Keratinocyte (primary cell): ENCODE results near the gene MYB. TPM values are rescaled to one million over a fixed set of nuclear protein-coding genes. Genes with fewer than 3 reads are reported as not detected.

Experiments
- DNase-seq: peaks from one replicate; pipeline ENCODE4 v3.0.0-alpha.2; 2011; ENCODE audit warnings: low read depth, missing footprints, low spot score
- FAIRE-seq: peaks from 2 replicates; lab custom pipeline; 2011; peaks lifted over from hg19 to GRCh38; lab: Jason Lieb, UNC
- H2AFZ ChIP-seq: 2 replicates; pipeline ENCODE4 v1.6.0; 2012; ENCODE audit warnings: low read length, control low read depth, inconsistent platforms; ENCODE audit not compliant: control insufficient read depth
- H3K27ac ChIP-seq: 2 replicates; pipeline ENCODE4 v1.5.1; 2011; ENCODE audit warnings: low read length; ENCODE audit not compliant: control insufficient read depth, insufficient read depth
- H3K27me3 ChIP-seq: 3 replicates; pipeline ENCODE4 v1.6.0; 2011; ENCODE audit warnings: low read length; ENCODE audit not compliant: control insufficient read depth, insufficient read depth; ENCODE audit errors: extremely low read depth
- H3K36me3 ChIP-seq, 2 experiments: 2 replicates in 1 of 2; 3 replicates in 1 of 2; pipeline ENCODE4 v1.5.1; 2011; ENCODE audit warnings: low read length in 2 of 2, mild to moderate bottlenecking in 1 of 2; ENCODE audit not compliant: control insufficient read depth in 2 of 2, insufficient read depth in 2 of 2; ENCODE audit errors: extremely low read depth in 1 of 2
- H3K4me1 ChIP-seq: 3 replicates; pipeline ENCODE4 v1.5.1; 2011; ENCODE audit warnings: low read length; ENCODE audit not compliant: control insufficient read depth, insufficient read depth; ENCODE audit errors: extremely low read depth
- H3K4me2 ChIP-seq: 3 replicates; pipeline ENCODE4 v1.6.0; 2011; ENCODE audit warnings: low read depth, low read length; ENCODE audit not compliant: control insufficient read depth, insufficient read depth; ENCODE audit errors: extremely low read depth
- H3K4me3 ChIP-seq, 3 experiments: fragments of 200-600 bp in 1 of 3; sonication (generic) in 1 of 3; 2 replicates in 2 of 3; 3 replicates in 1 of 3; pipeline ENCODE4 v1.5.1; 2011 to 2016; ENCODE audit warnings: low read length in 3 of 3, mild to moderate bottlenecking in 3 of 3, control low read depth in 2 of 3, inconsistent platforms in 1 of 3, low read depth in 1 of 3, mixed read lengths in 1 of 3, mixed run types in 1 of 3, moderate library complexity in 1 of 3; ENCODE audit not compliant: control insufficient read depth in 2 of 3, insufficient read depth in 2 of 3; ENCODE audit errors: extremely low read depth in 1 of 3
- H3K79me2 ChIP-seq: 2 replicates; pipeline ENCODE4 v1.6.0; 2012; ENCODE audit warnings: low read length; ENCODE audit not compliant: control insufficient read depth, insufficient read depth
- H3K9ac ChIP-seq: 3 replicates; pipeline ENCODE4 v1.6.0; 2011; ENCODE audit warnings: low read length; ENCODE audit not compliant: control insufficient read depth, insufficient read depth; ENCODE audit errors: extremely low read depth
- H3K9me1 ChIP-seq: 3 replicates; pipeline ENCODE4 v1.6.0; 2011; ENCODE audit warnings: low read length; ENCODE audit not compliant: control insufficient read depth, insufficient read depth; ENCODE audit errors: extremely low read depth
- H3K9me3 ChIP-seq: 2 replicates; pipeline ENCODE4 v1.5.1; 2012; ENCODE audit warnings: low read depth, low read length; ENCODE audit not compliant: control insufficient read depth
- H4K20me1 ChIP-seq: 3 replicates; pipeline ENCODE4 v1.6.0; 2011; ENCODE audit warnings: low read length; ENCODE audit not compliant: control insufficient read depth, insufficient read depth; ENCODE audit errors: extremely low read depth
- EZH2 ChIP-seq: IDR thresholded peaks from one replicate; pipeline ENCODE4 v1.6.1; 2012; ENCODE audit warnings: inconsistent platforms, mild to moderate bottlenecking, low read length, moderate library complexity
- dilution Hi-C: fragments of 300-500 bp; cut with MboI; formaldehyde crosslinking; loops from one replicate; pipeline ENCODE4 v1.7.0; 2020; ENCODE audit warnings: low sequenced_read_pairs; ENCODE audit not compliant: extremely low pct_ligation_motif_present
- polyA plus RNA-seq, 5 experiments: library from polyadenylated mRNA; depleted of rRNA in 3 of 5; stranded (reverse) in 3 of 5; stranded (forward) in 1 of 5; unstranded in 1 of 5; fragments of >200 nt; gene quantifications; 1 replicate in 1 of 5; 2 replicates in 3 of 5; 3 replicates in 1 of 5; pipeline versions ENCODE4 v1.2.1 to v1.2.3, GENCODE V29; 2011 to 2012; ENCODE audit warnings: missing spikeins in 2 of 5, low read depth in 1 of 5, low replicate concordance in 1 of 5
- TF ChIP-seq, protein P1 (sequence below), 3 experiments: IDR thresholded peaks in 1 of 3; conservative IDR thresholded peaks in 1 of 3; optimal IDR thresholded peaks in 1 of 3; 2 replicates in 2 of 3; 3 replicates in 1 of 3; pipeline versions ENCODE3 to v1.5.1; 2011; ENCODE audit warnings: low read length in 3 of 3, mild to moderate bottlenecking in 3 of 3, moderate library complexity in 2 of 3, control low read depth in 1 of 3, inconsistent platforms in 1 of 3; ENCODE audit not compliant: insufficient read depth in 2 of 3; ENCODE audit errors: extremely low read depth in 1 of 3

MYB gene
- polyA plus RNA-seq, 1 donor (not counting 4 experiments of a cell fraction or from before 2014, with no cell fraction given): 0.04 TPM

DNA sequence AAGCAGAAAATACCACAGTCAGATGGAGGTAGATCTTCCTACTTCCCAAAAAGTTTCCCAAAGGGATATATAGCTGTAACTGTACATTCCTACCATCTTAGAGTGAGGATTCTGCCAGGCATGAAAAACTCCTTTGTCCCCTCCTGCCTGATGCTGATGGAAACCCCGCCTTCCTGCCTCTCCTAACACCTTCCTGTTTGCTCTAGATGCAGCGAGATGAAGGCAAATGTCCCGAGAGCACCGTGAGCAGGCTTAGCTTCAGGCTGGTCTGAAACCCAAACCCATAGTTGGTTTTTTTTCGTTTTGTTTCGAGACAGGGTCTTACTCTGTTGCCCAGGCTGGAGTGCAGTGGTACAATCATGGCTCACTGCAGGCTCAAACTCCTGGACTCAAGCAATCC lies 55.6 kb downstream of the MYB start:
- no peaks in the 10 kb centered on the region for H3K79me2 ChIP-seq
- H3K4me2 ChIP-seq: no peak overlapping the region
- H3K9ac ChIP-seq: no peak overlapping the region
- FAIRE-seq (no peak), DNase-seq (no peak)
- H3K27me3 ChIP-seq: no peaks in the 10 kb centered on the region
- H3K4me1 ChIP-seq: no peaks in the 10 kb centered on the region
- H3K4me3 ChIP-seq: no peak overlapping the region
- H3K9me1 ChIP-seq: no peaks in the 10 kb centered on the region
- no peaks in the 10 kb centered on the region for H3K9me3 ChIP-seq
- H4K20me1 ChIP-seq: no peaks in the 10 kb centered on the region
- no peaks in the 10 kb centered on the region for H3K36me3 ChIP-seq
- TF ChIP-seq EZH2: no peak
- TF ChIP-seq, protein P1, sequence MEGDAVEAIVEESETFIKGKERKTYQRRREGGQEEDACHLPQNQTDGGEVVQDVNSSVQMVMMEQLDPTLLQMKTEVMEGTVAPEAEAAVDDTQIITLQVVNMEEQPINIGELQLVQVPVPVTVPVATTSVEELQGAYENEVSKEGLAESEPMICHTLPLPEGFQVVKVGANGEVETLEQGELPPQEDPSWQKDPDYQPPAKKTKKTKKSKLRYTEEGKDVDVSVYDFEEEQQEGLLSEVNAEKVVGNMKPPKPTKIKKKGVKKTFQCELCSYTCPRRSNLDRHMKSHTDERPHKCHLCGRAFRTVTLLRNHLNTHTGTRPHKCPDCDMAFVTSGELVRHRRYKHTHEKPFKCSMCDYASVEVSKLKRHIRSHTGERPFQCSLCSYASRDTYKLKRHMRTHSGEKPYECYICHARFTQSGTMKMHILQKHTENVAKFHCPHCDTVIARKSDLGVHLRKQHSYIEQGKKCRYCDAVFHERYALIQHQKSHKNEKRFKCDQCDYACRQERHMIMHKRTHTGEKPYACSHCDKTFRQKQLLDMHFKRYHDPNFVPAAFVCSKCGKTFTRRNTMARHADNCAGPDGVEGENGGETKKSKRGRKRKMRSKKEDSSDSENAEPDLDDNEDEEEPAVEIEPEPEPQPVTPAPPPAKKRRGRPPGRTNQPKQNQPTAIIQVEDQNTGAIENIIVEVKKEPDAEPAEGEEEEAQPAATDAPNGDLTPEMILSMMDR (optimal IDR thresholded peaks at IDR 0.05 in 1 of 3, IDR thresholded peaks at IDR 0.05 in 1 of 3, conservative IDR thresholded peaks at IDR 0.05 in 1 of 3; ENCODE audit: extremely low read depth in 1 of 3, insufficient read depth in 2 of 3, low read length in 3 of 3): no peak
- dilution Hi-C loops: no loop called here
- no peak overlapping the region for H2AFZ ChIP-seq
- H3K27ac ChIP-seq: no peak overlapping the region

- TF ChIP-seq, protein P1 (optimal IDR thresholded peaks at IDR 0.05 in 1 of 3, IDR thresholded peaks at IDR 0.05 in 1 of 3, conservative IDR thresholded peaks at IDR 0.05 in 1 of 3; ENCODE audit: extremely low read depth in 1 of 3, insufficient read depth in 2 of 3, low read length in 3 of 3): no peak
- no peak for TF ChIP-seq EZH2
- Histone ChIP-seq H3K9ac (no peak overlapping the region), H3K36me3 (no peaks in the 10 kb centered on the region), H3K9me1 (no peaks in the 10 kb centered on the region), H2AFZ (no peak overlapping the region), H3K4me1 (peaks cover 8% of the 10 kb centered on the region), H3K4me3 (no peak overlapping the region), H3K4me2 (no peak overlapping the region), H3K9me3 (no peaks in the 10 kb centered on the region), H4K20me1 (no peaks in the 10 kb centered on the region), H3K79me2 (no peaks in the 10 kb centered on the region), H3K27me3 (no peaks in the 10 kb centered on the region), H3K27ac (no peak overlapping the region)
- dilution Hi-C loops: no loop called here
- FAIRE-seq: no peak
- no peak for DNase-seq
Observed at GRCh38 chr6:135240711-135241110, 59.6 kb downstream of the MYB start.
